SK-N-SH treated with all-trans-retinoic acid at 6 μM for 48 hours (cell line): ENCODE results near the gene PCSK5.

ENCODE experiments used
- ARNTL ChIP-seq: fragments of 450-650 bp; formaldehyde crosslinking; IDR thresholded peaks from 2 replicates; pipeline ENCODE4 v1.5.0; 2020; ENCODE audit warnings: low read depth, mild to moderate bottlenecking, moderate library complexity, borderline replicate concordance
- CREB5 ChIP-seq: fragments of 250-450 bp; sonication (Bioruptor Pico); IDR thresholded peaks from 2 replicates; pipeline ENCODE4 v1.5.1; 2020; ENCODE audit warnings: low read depth, mild to moderate bottlenecking, moderate library complexity
- CSDC2 ChIP-seq: fragments of 250-450 bp; sonication (Bioruptor Pico); IDR thresholded peaks from 2 replicates; pipeline ENCODE4 v1.5.0; 2020; ENCODE audit warnings: mild to moderate bottlenecking, moderate library complexity
- ESRRG ChIP-seq: fragments of 250-450 bp; sonication (Bioruptor Pico); IDR thresholded peaks from 2 replicates; pipeline ENCODE4 v1.6.1; 2021; ENCODE audit warnings: mild to moderate bottlenecking
- ISL1 ChIP-seq: fragments of 250-450 bp; sonication (Bioruptor Pico); IDR thresholded peaks from 2 replicates; pipeline ENCODE4 v2.1.2; 2022; ENCODE audit warnings: mild to moderate bottlenecking, moderate library complexity
- OSR1 ChIP-seq: fragments of 250-450 bp; sonication (Bioruptor Pico); IDR thresholded peaks from 2 replicates; pipeline ENCODE4 v1.8.0; 2022; ENCODE audit warnings: moderate library complexity, mild to moderate bottlenecking, inconsistent platforms
- PATZ1 ChIP-seq: fragments of 250-450 bp; sonication (Bioruptor Pico); IDR thresholded peaks from 2 replicates; pipeline ENCODE4 v1.8.0; 2020; ENCODE audit warnings: mild to moderate bottlenecking, moderate library complexity, borderline replicate concordance
- POU6F1 ChIP-seq: fragments of 250-450 bp; sonication (Bioruptor Pico); IDR thresholded peaks from 2 replicates; pipeline ENCODE4 v1.8.0; 2021; ENCODE audit warnings: low read depth, mild to moderate bottlenecking, moderate library complexity, borderline replicate concordance
- PPARA ChIP-seq: fragments of 250-450 bp; sonication (Bioruptor Pico); IDR thresholded peaks from 2 replicates; pipeline ENCODE4 v1.5.0; 2020; ENCODE audit warnings: mild to moderate bottlenecking, borderline replicate concordance
- RARB ChIP-seq: fragments of 250-450 bp; sonication (Bioruptor Pico); IDR thresholded peaks from 2 replicates; pipeline ENCODE4 v1.8.0; 2021; ENCODE audit warnings: mild to moderate bottlenecking, moderate library complexity
- SNAI2 ChIP-seq: fragments of 250-450 bp; sonication (Bioruptor Pico); IDR thresholded peaks from 2 replicates; pipeline ENCODE4 v1.5.0; 2020; ENCODE audit warnings: mild to moderate bottlenecking, moderate library complexity
- ZFP3 ChIP-seq: fragments of 250-450 bp; sonication (Bioruptor Pico); IDR thresholded peaks from 2 replicates; pipeline ENCODE4 v1.5.0; 2020; ENCODE audit warnings: mild to moderate bottlenecking, moderate library complexity
- ZFP30 ChIP-seq: fragments of 450-650 bp; formaldehyde crosslinking; IDR thresholded peaks from 2 replicates; pipeline ENCODE4 v1.5.0; 2022; ENCODE audit warnings: mild to moderate bottlenecking, moderate library complexity
- ZNF70 ChIP-seq: fragments of 450-650 bp; formaldehyde crosslinking; IDR thresholded peaks from 2 replicates; pipeline ENCODE4 v1.5.0; 2020; ENCODE audit warnings: mild to moderate bottlenecking, moderate library complexity

DNA sequence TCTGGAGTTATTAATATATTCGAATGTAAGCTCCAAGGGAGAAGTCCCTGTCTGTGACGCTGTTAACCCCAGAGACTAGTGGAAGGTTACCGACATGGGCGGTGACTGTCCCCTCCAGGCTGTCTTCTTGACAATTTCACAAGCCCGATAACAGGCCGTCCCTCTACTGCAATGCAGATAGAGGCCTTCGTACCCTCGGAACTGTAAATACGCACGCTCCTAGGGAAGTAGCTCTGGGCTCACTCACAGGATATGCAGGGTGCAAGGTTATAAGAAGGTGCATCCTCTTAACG, 504.4 kb downstream of the PCSK5 start:
- no peak for TF ChIP-seq ISL1
- TF ChIP-seq RARB (CRISPR knock-in tag), result no peak
- no peak for TF ChIP-seq ZFP3 (CRISPR knock-in tag)
- no peak for TF ChIP-seq ZNF70 (CRISPR knock-in tag)
- no peak for TF ChIP-seq PPARA (CRISPR knock-in tag)
- no peak for TF ChIP-seq ARNTL
- no peak for TF ChIP-seq SNAI2 (CRISPR knock-in tag)
- no peak for TF ChIP-seq PATZ1 (CRISPR knock-in tag)
- TF ChIP-seq ZFP30 (CRISPR knock-in tag), result no peak
- no peak for TF ChIP-seq CREB5 (CRISPR knock-in tag)
- no peak for TF ChIP-seq POU6F1 (CRISPR knock-in tag)
- TF ChIP-seq CSDC2 (CRISPR knock-in tag), result no peak
- TF ChIP-seq ESRRG (CRISPR knock-in tag), result no peak
- no peak for TF ChIP-seq OSR1 (CRISPR knock-in tag)
